Measurements from ENCODE around the gene CAPN12. TPM values are rescaled to one million over a fixed set of nuclear protein-coding genes. Genes with fewer than 3 reads are reported as not detected.

CAPN12 gene
- total and polyA plus RNA-seq, 2 of the 8 experiments (the other 6 are each of a cell fraction or from before 2014, with no cell fraction given), result 8.8 to 20.0 TPM

- Histone ChIP-seq H3K9me3 (ENCODE audit: insufficient read depth in 2 of 2, low read depth in 1 of 2, low read length in 1 of 2) (no peaks in the 10 kb centered on the region), H3K56ac (replicated peaks; ENCODE audit: insufficient read length, low read depth, low read length) (no peak overlapping the region), H4K8ac (ENCODE audit: extremely low read depth, insufficient read depth, low read length) (no peak overlapping the region), H3K27ac (ENCODE audit: low read depth, low read length) (no peak overlapping the region), H3K27me3 (replicated peaks in 1 of 4; ENCODE audit: control insufficient read depth in 3 of 4, extremely low read depth in 1 of 4, insufficient read depth in 3 of 4, low read length in 3 of 4) (peaks cover 0 to 12% (median 3%) of the 10 kb centered on the region in 4 experiments; a peak in 4 of 7 replicates), H2BK120ac (replicated peaks; ENCODE audit: low read depth, low read length) (no peak overlapping the region), H3K14ac (ENCODE audit: insufficient read length) (no peak overlapping the region), H2BK12ac (ENCODE audit: low read depth, low read length) (no peak overlapping the region), H3K23me2 (ENCODE audit: low read depth, low read length) (no peaks in the 10 kb centered on the region), H3K23ac (ENCODE audit: insufficient read length) (no peak overlapping the region), H2AK5ac (ENCODE audit: low read depth, low read length) (no peak overlapping the region), H3K79me2 (ENCODE audit: control insufficient read depth in 1 of 2, insufficient read depth in 2 of 2, low read length in 2 of 2) (no peaks in the 10 kb centered on the region), H2BK15ac (ENCODE audit: low read length) (no peak overlapping the region), H3K4ac (replicated peaks; ENCODE audit: insufficient read length, low read depth, low read length) (no peak overlapping the region), H2AFZ (ENCODE audit: low read length) (no peak overlapping the region; the same call in 1 of the 2 replicates), H2BK5ac (ENCODE audit: low read depth, low read length) (no peak overlapping the region), H3K18ac (ENCODE audit: extremely low read depth, low read length) (no peak overlapping the region), H2BK20ac (ENCODE audit: low read length) (no peak overlapping the region), H3K4me1 (replicated peaks in 1 of 4; ENCODE audit: control insufficient read depth in 3 of 4, insufficient read depth in 4 of 4, low read length in 3 of 4) (peaks cover 0 to 2% (median 0%) of the 10 kb centered on the region in 4 experiments; a peak in 1 of 7 replicates), H3K79me1 (ENCODE audit: low read depth, low read length) (no peaks in the 10 kb centered on the region), H4K5ac (ENCODE audit: insufficient read length, low read depth, low read length) (no peak overlapping the region), H3K4me3 (ENCODE audit: extremely low read depth in 1 of 4, insufficient read depth in 2 of 4, low read depth in 3 of 4, low read length in 4 of 4) (peak overlapping the region in 3 of 4 experiments; percentile 33 to 57 (median 36); a peak in 7 of 8 replicates), H4K20me1 (replicated peaks in 1 of 2; ENCODE audit: control insufficient read depth in 1 of 2, insufficient read depth in 2 of 2, low read length in 2 of 2) (no peaks in the 10 kb centered on the region), H3K9ac (replicated peaks in 1 of 4; ENCODE audit: extremely low read depth in 1 of 4, low read depth in 3 of 4, low read length in 3 of 4) (no peak overlapping the region), H3K36me3 (ENCODE audit: control insufficient read depth in 2 of 4, insufficient read depth in 4 of 4, low read length in 3 of 4) (no peaks in the 10 kb centered on the region), H4K91ac (replicated peaks; ENCODE audit: insufficient read length, low read length) (no peak overlapping the region), H3K4me2 (ENCODE audit: insufficient read depth in 1 of 2, low read depth in 2 of 2, low read length in 2 of 2) (peak overlapping the region; percentile 22 to 75; a peak in 3 of 4 replicates)
- no peak for FAIRE-seq
- DNase-seq (ENCODE audit: low read depth in 1 of 2, low spot score in 2 of 2), result peak in 1 of 2 experiments; percentile 70
- WGBS, 2 experiments (ENCODE audit: extremely low coverage in 1 of 2, insufficient coverage in 1 of 2, insufficient read length in 1 of 2, insufficient replicate concordance in 2 of 2, low coverage in 1 of 2, low lambda C conversion rate in 2 of 2, missing lambda C conversion rate in 1 of 2), result 25% methylated on average over 38 of the region's 71 CpGs; no CpG with 5 or more reads in 1 of the 2 experiments
- ChIA-PET CTCF (ENCODE audit: partially characterized antibody) (interaction anchor here (0.7 kb wide), 1 partner anchor 12 kb away, joined by 3 read pairs; no protein-coding TSS in a partner anchor), POLR2A (ENCODE audit: partially characterized antibody) (interaction anchor here (0.6 to 1.0 kb wide), 7 partner anchors 18 to 57 kb away, joined by 3 to 5 read pairs (median 3); partner anchors contain the start of genes HNRNPL and LGALS7)
- no peak for TF ChIP-seq JUN (IDR thresholded peaks at IDR 0.05; ENCODE audit: low read depth, low read length)
- TF ChIP-seq TEAD4 (IDR thresholded peaks at IDR 0.05; ENCODE audit: low read depth, low read length), result 0 out of 2 replicates have a peak, but pooled peaks have one; percentile 29
- TF ChIP-seq CBX5 (IDR thresholded peaks at IDR 0.05; ENCODE audit: low read depth, low read length), result no peak
- TF ChIP-seq MAFK (IDR thresholded peaks at IDR 0.05; ENCODE audit: low read depth, low read length), result no peak
- no peak for TF ChIP-seq SAP30 (IDR thresholded peaks at IDR 0.05; ENCODE audit: insufficient read depth, insufficient replicate concordance, low read length)
- TF ChIP-seq RAD21 (IDR thresholded peaks at IDR 0.05 in 1 of 2, conservative IDR thresholded peaks at IDR 0.05 in 1 of 2; ENCODE audit: low read depth in 2 of 2, low read length in 2 of 2), result peak; percentile 24 to 49; a peak in 3 of 4 replicates
- no peak for TF ChIP-seq HDAC6 (IDR thresholded peaks at IDR 0.05; ENCODE audit: low read depth, low read length)
- TF ChIP-seq E2F6 (IDR thresholded peaks at IDR 0.05), result peak; percentile 23; the same call in 1 of the 2 replicates
- no peak for TF ChIP-seq RFX5 (IDR thresholded peaks at IDR 0.05; ENCODE audit: borderline replicate concordance, low read depth, low read length)
- TF ChIP-seq SIRT6 (IDR thresholded peaks at IDR 0.05; ENCODE audit: low read length), result no peak
Measured at GRCh38 chr19:38792250-38793111, 48.2 kb upstream of the CAPN12 start.
